ENCODE data around the gene SEMA3B.
A peak's percentile ranks its signal among the peaks of the same experiment; 100 is the strongest.

The SEMA3B gene

DNA sequence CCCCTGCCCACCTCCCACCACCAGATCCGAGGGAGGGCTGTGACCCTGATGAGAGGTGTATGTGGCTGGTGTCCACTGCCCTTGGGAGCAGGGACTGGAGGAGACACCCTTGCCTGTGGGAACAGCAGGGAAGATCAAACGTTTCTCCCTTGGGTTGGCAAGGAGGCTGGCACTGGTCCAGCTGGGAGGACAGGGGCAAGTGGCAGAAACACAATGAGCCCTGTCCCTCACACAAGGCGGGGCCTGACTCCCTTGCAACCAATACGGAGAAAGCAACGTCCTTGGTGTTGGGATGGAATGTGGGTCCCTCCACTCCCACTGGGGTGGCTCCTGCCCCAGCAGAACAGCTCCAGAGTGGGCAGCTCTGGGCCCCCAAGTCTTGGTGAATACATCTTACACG lies 48.4 kb downstream of the SEMA3B start:
- DNase-seq (ENCODE audit: low spot score), result no peak

DNA sequence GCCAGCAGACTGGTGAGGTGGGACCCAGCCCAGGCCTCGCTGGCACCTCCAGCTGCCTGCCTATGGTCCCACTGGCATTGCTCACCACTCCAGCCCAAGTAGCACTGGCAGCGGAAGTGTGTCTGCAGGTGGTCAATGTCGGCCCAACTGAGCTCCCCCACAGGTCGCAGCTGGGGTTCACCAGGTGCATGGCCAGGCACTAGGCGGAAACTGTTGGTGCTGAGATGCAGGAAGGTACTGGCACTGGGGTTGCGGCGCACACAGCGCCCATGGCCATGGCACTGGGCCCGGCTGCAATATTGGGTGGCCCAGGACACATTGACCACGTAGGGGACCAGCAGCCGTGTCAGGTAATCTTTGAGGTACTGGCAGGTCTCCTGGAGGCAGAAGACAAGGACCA lies 49.2 kb downstream of the SEMA3B start:
- DNase-seq (ENCODE audit: low spot score), result no peak

- DNase-seq (ENCODE audit: low spot score), result no peak
These were observed 49.7 kb downstream of the SEMA3B start for GRCh38 chr3:50318615-50319014.

- DNase-seq (ENCODE audit: low spot score), result no peak
These were observed 50.4 kb downstream of the SEMA3B start for GRCh38 chr3:50319181-50319893.

DNA sequence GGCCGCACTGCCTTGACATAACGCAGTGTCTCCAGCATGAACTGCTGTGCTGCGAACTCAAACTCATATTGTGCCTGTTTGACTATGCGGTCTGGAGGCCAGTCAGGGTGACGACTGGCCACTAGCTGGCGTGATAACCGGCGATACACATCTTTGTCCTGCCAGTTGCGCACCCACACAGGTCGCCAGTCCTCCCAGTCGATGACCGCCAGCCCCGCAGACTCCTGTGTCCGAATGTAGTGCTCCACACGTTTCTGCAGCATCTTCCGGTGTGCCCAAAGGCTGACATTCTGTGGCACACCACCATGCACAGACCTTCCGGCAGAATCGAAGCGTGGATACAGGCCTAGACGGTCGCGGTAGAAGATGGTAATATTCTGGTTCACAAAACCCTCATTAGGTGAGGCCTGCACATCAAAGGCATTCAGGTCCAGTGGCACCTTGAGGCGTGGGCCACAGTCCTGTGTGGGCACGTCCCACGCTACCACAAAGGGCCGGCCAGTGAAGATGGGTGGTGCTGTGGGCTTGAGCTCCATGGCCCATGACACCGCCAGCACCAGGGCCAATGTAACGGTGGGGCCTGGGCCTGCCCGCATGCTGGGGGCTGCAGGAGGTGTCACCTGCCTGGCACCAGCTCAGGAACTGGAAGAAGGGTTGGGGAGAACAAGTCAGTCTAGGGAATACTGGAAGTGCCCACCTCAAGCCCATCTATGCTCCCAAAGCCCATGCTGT lies 51.1 kb downstream of the SEMA3B start:
- no peak for DNase-seq (ENCODE audit: low spot score)

- DNase-seq (ENCODE audit: low spot score), result peak; percentile 84
These were observed 51.9 kb downstream of the SEMA3B start for GRCh38 chr3:50320853-50321335.

DNA sequence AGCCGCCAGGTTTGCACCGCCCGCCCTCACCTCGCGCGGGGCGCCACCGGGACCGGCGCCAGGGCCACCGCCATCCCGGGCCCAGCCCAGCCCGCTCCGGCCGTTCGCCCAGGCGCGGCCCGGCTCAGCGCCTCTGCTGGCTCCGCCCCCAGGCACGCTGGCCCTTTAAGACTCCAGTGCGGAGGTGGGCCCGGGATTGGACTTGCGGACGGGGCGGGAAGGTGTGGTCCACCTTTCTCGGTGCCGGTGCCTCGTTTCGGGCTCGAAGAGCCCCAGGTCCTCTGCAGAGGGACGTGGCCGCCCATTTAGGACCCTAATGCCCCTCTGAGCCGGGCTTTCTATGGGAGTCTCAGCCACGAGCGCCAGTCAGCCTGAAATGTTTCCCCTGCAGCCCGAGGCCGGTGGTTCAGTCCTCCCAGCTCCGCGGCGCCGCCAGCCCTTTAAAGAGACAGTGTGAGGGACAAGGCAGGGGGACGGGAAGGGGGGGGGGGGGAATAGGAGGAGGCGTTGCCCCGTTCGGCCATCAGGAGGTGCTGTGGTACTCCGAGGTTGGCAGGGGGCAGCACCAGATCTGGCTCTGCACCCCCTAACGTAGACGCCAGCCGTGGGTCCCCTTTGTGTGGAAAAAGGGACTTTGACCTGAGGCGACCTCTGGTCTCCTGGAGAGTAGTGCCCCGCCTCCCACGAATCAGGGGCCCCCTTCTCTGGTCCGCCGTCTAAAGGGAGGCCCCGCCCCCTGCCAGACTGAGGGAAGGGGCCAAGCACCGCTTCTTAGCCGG lies 52.6 kb downstream of the SEMA3B start:
- peak; percentile 89 for DNase-seq (ENCODE audit: low spot score)

DNA sequence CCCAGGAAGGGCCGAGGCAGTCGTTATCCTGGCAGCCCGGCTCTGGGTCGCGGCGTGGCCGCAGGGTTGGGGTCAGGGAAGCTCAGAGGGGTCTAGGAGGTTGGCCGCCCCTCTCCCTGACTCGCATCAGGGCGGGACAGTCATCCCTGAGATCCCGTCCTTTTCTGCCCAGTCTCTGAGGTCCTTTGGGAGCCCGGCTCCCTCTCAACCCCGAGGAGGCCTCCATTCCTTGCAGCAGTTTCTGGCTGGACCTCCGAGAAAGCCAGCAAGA lies 53.1 kb downstream of the SEMA3B start:
- no peak for DNase-seq (ENCODE audit: low spot score)

GRCh38 chr3:50322386-50323091 lies 53.6 kb downstream of the SEMA3B start, which contains the start of gene HYAL2:
Gene HYAL2 (minus strand): TSS chr3:50322745. CDS start chr3:50320489, 2,256 bp downstream.
- no peak for DNase-seq (ENCODE audit: low spot score)

GRCh38 chr3:50323092-50323600 lies 54.2 kb downstream of the SEMA3B start:
- DNase-seq (ENCODE audit: low spot score), result no peak

DNA sequence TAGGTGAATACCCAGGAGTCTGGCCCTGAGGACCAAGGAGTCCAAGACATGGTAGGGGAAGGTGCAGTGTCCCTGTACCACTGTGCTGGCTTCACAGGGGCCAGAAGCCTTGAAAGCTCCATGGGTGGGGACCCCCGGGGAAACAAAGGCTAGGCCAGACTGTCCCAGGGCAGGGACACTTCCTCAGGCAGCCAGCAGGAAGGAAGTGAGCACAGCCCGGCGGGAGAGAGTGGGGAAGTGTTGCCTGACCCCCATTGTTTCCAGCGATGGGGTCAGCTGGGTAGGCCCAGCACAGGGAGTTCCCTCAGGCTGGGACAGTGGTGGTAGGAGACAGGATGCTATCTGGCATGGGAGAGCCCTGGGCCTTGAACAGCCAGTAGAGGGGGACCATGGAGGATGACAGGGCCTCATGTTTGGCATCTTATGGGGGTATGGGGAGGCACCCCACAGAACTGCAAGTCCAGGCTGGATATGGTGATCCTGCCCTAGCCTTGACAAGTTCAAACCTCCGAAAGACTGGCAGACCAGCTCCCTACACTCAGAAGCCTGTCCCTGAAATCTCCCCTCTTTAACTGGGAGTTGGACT lies 54.8 kb downstream of the SEMA3B start:
- DNase-seq (ENCODE audit: low spot score), result no peak

- DNase-seq (ENCODE audit: low spot score), result no peak
These were observed 55.6 kb downstream of the SEMA3B start for GRCh38 chr3:50324351-50325112.

GRCh38 chr3:50325113-50325480 lies 56.1 kb downstream of the SEMA3B start:
- no peak for DNase-seq (ENCODE audit: low spot score)

DNA sequence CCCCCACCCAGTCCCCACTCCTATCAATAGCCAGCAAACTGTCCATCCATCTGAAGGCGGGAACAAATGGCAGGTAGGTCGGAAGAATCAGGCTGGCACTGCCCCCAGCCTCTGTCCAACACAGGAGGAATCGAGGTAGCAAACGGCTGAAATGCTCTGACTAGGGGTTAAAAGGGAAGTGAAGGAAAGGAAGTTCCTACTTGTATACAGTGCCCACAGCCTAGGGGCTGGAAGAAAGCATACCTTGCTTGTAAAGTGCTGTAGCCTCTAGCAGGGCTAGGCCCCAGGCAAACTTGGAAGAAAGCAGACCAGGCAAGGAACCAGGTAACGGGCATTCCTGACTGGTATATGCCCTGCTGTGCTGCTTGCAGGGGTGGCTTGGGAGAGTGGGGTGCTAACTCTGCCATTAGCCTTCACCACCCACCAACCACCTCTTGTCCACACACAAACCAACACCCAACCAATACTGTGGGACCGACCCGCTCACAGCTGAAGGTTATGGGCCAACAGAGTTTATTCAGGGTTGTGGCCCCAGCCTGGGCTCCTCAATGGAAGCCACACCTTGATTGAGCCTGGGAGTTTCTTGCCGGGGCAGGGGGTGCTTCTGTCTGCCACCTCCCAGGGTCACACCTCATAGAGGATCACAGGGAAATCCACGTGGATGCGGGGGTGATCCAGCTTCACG lies 56.7 kb downstream of the SEMA3B start:
- no peak for DNase-seq (ENCODE audit: low spot score)

DNA sequence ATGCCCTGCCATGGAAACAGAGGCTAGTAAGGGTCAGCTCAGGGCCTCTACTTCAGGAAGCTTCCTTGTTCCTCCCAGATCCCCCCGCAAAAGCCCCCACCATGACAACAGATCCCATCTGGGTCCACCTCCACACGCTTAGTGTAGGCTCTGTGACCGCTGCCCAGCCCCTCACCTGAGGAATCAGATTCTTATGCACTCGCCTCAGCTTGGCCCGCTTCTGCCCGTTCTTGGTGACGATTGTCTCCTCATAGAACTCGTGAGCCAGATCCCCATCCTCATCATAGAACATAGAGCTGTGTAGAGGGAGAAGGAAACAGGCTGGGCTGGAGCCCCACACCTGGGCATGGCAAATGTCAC lies 57.2 kb downstream of the SEMA3B start:
- DNase-seq (ENCODE audit: low spot score), result no peak

DNA sequence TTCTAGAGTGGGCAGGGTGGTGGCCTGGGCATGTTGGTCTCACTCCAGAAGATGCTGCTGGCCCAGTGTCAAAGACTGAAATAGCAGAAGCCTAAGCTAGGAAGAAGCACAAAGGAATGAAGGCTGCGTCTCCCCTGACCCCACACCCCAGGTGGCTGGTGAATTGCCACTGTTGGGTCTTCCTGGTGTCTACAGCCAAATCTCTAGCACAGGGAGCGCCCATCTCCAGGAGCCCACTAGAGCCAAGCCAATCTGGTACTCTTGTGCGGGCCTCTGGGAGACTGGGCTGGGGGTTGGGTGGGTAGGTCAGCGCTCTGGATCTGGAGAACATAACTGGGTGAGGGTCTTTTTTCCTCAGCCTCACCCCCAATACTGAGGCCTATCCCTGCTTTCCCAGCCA lies 58.2 kb downstream of the SEMA3B start:
- no peak for DNase-seq (ENCODE audit: low spot score)
